ENCODE data around the gene DNAH7.

Gene DNAH7

DNA sequence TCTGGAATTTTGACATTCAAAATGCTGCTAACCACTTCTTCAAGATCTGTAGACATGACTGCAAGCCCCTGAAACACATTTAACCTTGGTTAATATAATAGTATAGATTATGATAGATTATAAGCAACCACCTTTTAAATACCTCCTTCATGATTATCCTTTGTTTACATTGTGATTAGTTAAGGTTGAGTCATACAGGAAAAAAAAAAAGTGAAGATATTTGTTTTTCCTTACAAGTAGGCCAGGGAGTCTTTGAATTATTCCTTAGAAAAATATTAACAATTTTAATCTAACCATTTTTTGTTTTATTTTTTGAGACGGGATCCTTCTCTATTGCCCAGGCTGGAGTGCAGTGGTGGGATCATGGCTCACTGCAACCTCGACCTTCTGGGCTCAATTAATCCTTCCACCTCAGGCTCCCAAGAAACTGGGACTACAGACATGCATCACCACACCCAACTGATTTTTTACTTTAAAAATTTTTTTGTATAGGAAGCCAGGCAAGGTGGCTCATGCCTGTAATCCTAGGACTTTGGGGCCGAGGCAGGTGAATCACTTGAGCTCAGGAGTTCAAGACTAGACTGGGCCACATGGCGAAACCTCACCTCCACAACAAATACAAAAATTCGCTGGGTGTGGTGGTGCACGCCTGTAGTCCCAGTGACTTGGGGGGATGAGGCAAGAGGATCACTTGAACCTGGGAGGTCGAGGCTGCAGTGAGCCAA, 312.3 kb downstream of the DNAH7 start:
- no peak for DNase-seq (ENCODE audit: low spot score)
- in situ Hi-C loops (cut with MboI; ENCODE audit: low sequenced_read_pairs, unreplicated experiment): no loop called here
- no peak for TF ChIP-seq CTCF (IDR thresholded peaks at IDR 0.05; ENCODE audit: borderline replicate concordance, control extremely low read depth, extremely low read depth, insufficient read depth, missing control alignments)

- in situ Hi-C loops (cut with MboI; ENCODE audit: low sequenced_read_pairs, unreplicated experiment): no loop called here
- no peak for TF ChIP-seq CTCF (IDR thresholded peaks at IDR 0.05; ENCODE audit: borderline replicate concordance, control extremely low read depth, extremely low read depth, insufficient read depth, missing control alignments)
- no peak for DNase-seq (ENCODE audit: low spot score)
Observed at GRCh38 chr2:195741191-195741590, 327.4 kb downstream of the DNAH7 start.

DNA sequence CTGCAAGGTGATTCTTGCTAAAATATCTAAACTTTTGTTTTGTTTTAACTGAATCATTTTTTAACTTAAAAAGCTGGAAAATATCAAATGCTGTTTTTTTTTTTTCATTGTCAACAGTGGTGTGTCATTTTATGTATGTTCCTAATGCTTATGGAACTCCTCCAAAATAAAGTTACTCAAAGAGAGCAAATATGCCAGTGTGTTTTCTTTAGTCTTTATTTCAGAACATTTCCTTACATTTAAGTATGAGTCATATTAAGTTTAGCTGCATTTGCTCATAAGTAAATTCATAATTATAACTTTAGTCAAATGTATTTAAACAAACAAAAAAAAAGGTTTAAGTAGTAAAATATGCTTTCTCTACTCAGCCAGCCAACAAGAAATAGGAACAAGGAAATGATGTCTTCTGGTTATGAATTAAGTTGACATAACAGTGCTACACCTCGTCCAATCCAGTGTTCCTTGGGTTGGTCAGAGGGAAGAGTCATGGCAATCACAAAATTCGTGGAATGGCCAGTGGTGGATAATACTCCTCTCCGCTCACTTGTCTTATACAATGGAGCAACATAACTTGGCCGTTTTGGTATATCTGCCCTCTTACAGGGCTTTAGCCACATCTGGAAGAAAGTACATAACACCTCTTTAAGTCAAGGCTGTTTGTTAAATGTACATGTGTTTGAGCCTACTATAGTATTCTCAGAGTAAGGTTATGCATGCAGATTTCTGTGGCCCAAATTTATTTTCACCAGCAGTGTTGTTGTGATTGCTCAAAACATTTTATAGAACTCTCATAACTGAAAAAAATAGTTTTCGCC, 330.9 kb downstream of the DNAH7 start:
- DNase-seq (ENCODE audit: low spot score): no peak
- in situ Hi-C loops (cut with MboI; ENCODE audit: low sequenced_read_pairs, unreplicated experiment): no loop called here

DNA sequence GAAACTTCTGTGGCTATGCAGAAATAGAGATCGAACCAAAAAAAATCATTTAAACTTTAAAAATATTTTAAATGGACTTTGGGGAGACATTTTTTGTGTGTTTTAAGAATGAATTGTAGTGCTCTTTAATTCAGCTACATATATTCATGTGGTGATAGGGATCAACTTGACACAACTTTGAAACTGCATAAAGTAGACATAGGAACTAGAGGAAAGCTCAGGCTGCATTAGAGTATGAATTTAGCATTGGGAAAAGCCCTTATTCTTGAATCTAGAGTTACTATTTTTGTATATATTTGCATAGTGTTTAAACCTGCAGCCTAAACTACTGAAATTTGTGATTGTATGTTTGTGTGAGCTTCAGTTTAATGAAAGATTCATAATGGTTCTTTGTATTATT, 333.3 kb downstream of the DNAH7 start:
- in situ Hi-C loops (cut with MboI; ENCODE audit: low sequenced_read_pairs, unreplicated experiment): no loop called here
- no peak for DNase-seq (ENCODE audit: low spot score)
- no peak for TF ChIP-seq CTCF (IDR thresholded peaks at IDR 0.05; ENCODE audit: borderline replicate concordance, control extremely low read depth, extremely low read depth, insufficient read depth, missing control alignments)

More for the DNA sequence above, 330.9 kb downstream of the DNAH7 start:
- TF ChIP-seq CTCF (IDR thresholded peaks at IDR 0.05; ENCODE audit: borderline replicate concordance, control extremely low read depth, extremely low read depth, insufficient read depth, missing control alignments): no peak

- no peak for TF ChIP-seq CTCF (IDR thresholded peaks at IDR 0.05; ENCODE audit: borderline replicate concordance, control extremely low read depth, extremely low read depth, insufficient read depth, missing control alignments)
- in situ Hi-C loops (cut with MboI; ENCODE audit: low sequenced_read_pairs, unreplicated experiment): no loop called here
- DNase-seq (ENCODE audit: low spot score): no peak
Observed at GRCh38 chr2:195734931-195735330, 333.7 kb downstream of the DNAH7 start.

DNA sequence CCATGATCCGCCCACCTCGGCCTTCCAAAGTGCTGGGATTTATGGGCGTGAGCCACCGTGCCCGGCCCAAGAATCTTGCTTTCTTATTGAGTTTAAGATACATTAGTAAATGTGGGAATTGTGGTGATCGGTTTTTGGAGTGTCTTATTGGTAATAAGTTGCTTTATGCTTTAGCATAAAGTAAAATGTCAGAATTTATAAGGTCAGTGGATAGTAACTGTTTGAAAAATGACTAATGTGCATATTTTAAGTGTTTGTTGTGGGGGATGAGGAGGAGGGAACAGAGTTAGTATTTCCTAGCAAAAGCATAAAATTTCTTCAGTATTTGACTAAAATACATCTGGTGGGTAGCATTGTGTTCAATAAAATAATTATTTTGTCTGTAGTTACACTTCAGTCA, 334.2 kb downstream of the DNAH7 start:
- no peak for TF ChIP-seq CTCF (IDR thresholded peaks at IDR 0.05; ENCODE audit: borderline replicate concordance, control extremely low read depth, extremely low read depth, insufficient read depth, missing control alignments)
- in situ Hi-C loops (cut with MboI; ENCODE audit: low sequenced_read_pairs, unreplicated experiment): no loop called here
- DNase-seq (ENCODE audit: low spot score): no peak
